Endothelial cell of umbilical vein (primary cell): ENCODE measurements around the gene RBM46. TPM values are rescaled to one million over a fixed set of nuclear protein-coding genes. Genes with fewer than 3 reads are reported as not detected.

Experiments used
- BruUV-seq: library from RNA; stranded (reverse); fragments of 400-500 nt; replicated peaks from 2 replicates; lab custom pipeline; 2021; lab: Mats Ljungman, UMichigan
- CTCF ChIA-PET: fragments of 300-600, 350-600 bp; sonication (Branson Sonifier 250); formaldehyde crosslinking; loops from one replicate; lab custom pipeline; 2021; ENCODE audit warnings: antibody characterized with exemption, inconsistent platforms; lab: Charles Lee
- POLR2A ChIA-PET: fragments of 300-600, 350-600 bp; sonication (Branson Sonifier 250); formaldehyde crosslinking; loops from one replicate; lab custom pipeline; 2021; ENCODE audit warnings: antibody characterized with exemption, inconsistent platforms; lab: Charles Lee
- DNase-seq: peaks from one replicate; pipeline ENCODE4 v3.0.0-alpha.2; 2011; ENCODE audit warnings: low read depth, low spot score
- FAIRE-seq: peaks from 2 replicates; lab custom pipeline; 2011; peaks lifted over from hg19 to GRCh38; lab: Jason Lieb, UNC
- H2AFZ ChIP-seq: 2 replicates; pipeline ENCODE4 v1.6.0; 2012; ENCODE audit warnings: low read depth, low read length, control low read depth, inconsistent platforms
- H3K27ac ChIP-seq: 2 replicates; pipeline ENCODE4 v1.5.1; 2011; ENCODE audit warnings: low read depth, mild to moderate bottlenecking, control low read depth, low read length, moderate library complexity; ENCODE audit not compliant: insufficient read depth
- H3K27me3 ChIP-seq, 2 experiments: 2 replicates each; pipeline versions ENCODE4 v1.6.0 to v1.6.1; 2011; ENCODE audit warnings: low read length in 2 of 2, mixed read lengths in 1 of 2; ENCODE audit not compliant: control insufficient read depth in 2 of 2, insufficient read depth in 2 of 2
- H3K36me3 ChIP-seq, 2 experiments: 2 replicates in 1 of 2; 3 replicates in 1 of 2; pipeline ENCODE4 v1.5.1; 2011; ENCODE audit warnings: low read length in 2 of 2, mild to moderate bottlenecking in 1 of 2, moderate library complexity in 1 of 2; ENCODE audit not compliant: control insufficient read depth in 2 of 2, insufficient read depth in 2 of 2; ENCODE audit errors: extremely low read depth in 1 of 2
- H3K4me1 ChIP-seq: 3 replicates; pipeline ENCODE4 v1.5.1; 2011; ENCODE audit warnings: mild to moderate bottlenecking, low read length; ENCODE audit not compliant: control insufficient read depth, insufficient read depth; ENCODE audit errors: extremely low read depth
- H3K4me2 ChIP-seq: 2 replicates; pipeline ENCODE4 v1.6.1; 2011; ENCODE audit warnings: low read length, control low read depth, mixed read lengths; ENCODE audit not compliant: insufficient read depth
- H3K4me3 ChIP-seq, 3 experiments: fragments of 200-600 bp in 1 of 3; sonication (generic), shearing (Covaris generic) in 1 of 3; replicated peaks in 1 of 3; 2 replicates each; pipeline ENCODE4 v1.5.1; 2011 to 2016; ENCODE audit warnings: control low read depth in 3 of 3, low read length in 3 of 3, mild to moderate bottlenecking in 2 of 3, inconsistent platforms in 1 of 3, low read depth in 1 of 3, moderate library complexity in 1 of 3; ENCODE audit not compliant: insufficient read depth in 1 of 3
- H3K79me2 ChIP-seq: 2 replicates; pipeline ENCODE4 v1.6.0; 2012; ENCODE audit warnings: low read length, inconsistent platforms; ENCODE audit not compliant: control insufficient read depth, insufficient read depth
- H3K9ac ChIP-seq: replicated peaks from 2 replicates; pipeline ENCODE3; 2011; ENCODE audit warnings: low read length, control low read depth; ENCODE audit not compliant: insufficient read depth; ENCODE audit errors: extremely low read depth
- H3K9me1 ChIP-seq: replicated peaks from 3 replicates; pipeline ENCODE4 v1.6.0; 2011; ENCODE audit warnings: mild to moderate bottlenecking, low read length; ENCODE audit not compliant: control insufficient read depth, insufficient read depth; ENCODE audit errors: extremely low read depth
- H3K9me3 ChIP-seq: replicated peaks from 2 replicates; pipeline ENCODE4 v1.5.1; 2012; ENCODE audit warnings: low read length, inconsistent platforms; ENCODE audit not compliant: control insufficient read depth, insufficient read depth
- H4K20me1 ChIP-seq: replicated peaks from 2 replicates; pipeline ENCODE3; 2011; ENCODE audit warnings: mild to moderate bottlenecking, low read length; ENCODE audit not compliant: control insufficient read depth, insufficient read depth; ENCODE audit errors: extremely low read depth
- CTCF ChIP-seq, 2 donors: IDR thresholded peaks; 1 replicate in 1 of 2; 2 replicates in 1 of 2; pipeline ENCODE4 v1.5.1; 2011; ENCODE audit warnings: low read length in 2 of 2, mild to moderate bottlenecking in 2 of 2, moderate library complexity in 2 of 2, control low read depth in 1 of 2, inconsistent platforms in 1 of 2, low read depth in 1 of 2; ENCODE audit not compliant: insufficient read depth in 1 of 2; ENCODE audit errors: extremely low read depth in 1 of 2
- EZH2 ChIP-seq: IDR thresholded peaks from 2 replicates; pipeline ENCODE4 v1.6.1; 2012; ENCODE audit warnings: borderline replicate concordance, low read depth, mild to moderate bottlenecking, moderate library complexity, low read length, inconsistent platforms; ENCODE audit not compliant: severe bottlenecking
- FOS ChIP-seq: IDR thresholded peaks from 2 replicates; pipeline ENCODE4 v1.6.1; 2011; ENCODE audit warnings: mild to moderate bottlenecking, low read length, moderate library complexity, borderline replicate concordance; ENCODE audit not compliant: insufficient read depth
- GATA2 ChIP-seq: IDR thresholded peaks from 2 replicates; pipeline ENCODE4 v1.7.0; 2011; ENCODE audit warnings: low read depth, mild to moderate bottlenecking, moderate library complexity, mixed read lengths, low read length; ENCODE audit not compliant: insufficient read length, insufficient read depth
- JUN ChIP-seq: IDR thresholded peaks from 2 replicates; pipeline ENCODE4 v1.6.1; 2011; ENCODE audit warnings: borderline replicate concordance, low read depth; ENCODE audit not compliant: insufficient read length, insufficient read depth
- MAX ChIP-seq: IDR thresholded peaks from 2 replicates; pipeline ENCODE4 v1.6.1; 2011; ENCODE audit not compliant: insufficient read depth, insufficient read length
- MYC ChIP-seq: IDR thresholded peaks from one replicate; pipeline ENCODE4 v1.6.1; 2011; ENCODE audit warnings: mild to moderate bottlenecking, low read depth, low read length
- POLR2A ChIP-seq: IDR thresholded peaks from 2 replicates; pipeline ENCODE4 v1.6.1; 2012; ENCODE audit warnings: low read depth, mild to moderate bottlenecking, control low read depth, low read length
- POLR2AphosphoS5 ChIP-seq: IDR thresholded peaks from 2 replicates; pipeline ENCODE4 v1.6.1; 2012; ENCODE audit warnings: low read depth, mild to moderate bottlenecking, control low read depth, low read length, moderate library complexity; ENCODE audit not compliant: insufficient read depth
- dilution Hi-C: fragments of 300-500 bp; cut with MboI; formaldehyde crosslinking; loops from one replicate; pipeline ENCODE4 v1.15.0; 2019; ENCODE audit warnings: low sequenced_read_pairs; ENCODE audit not compliant: extremely low pct_ligation_motif_present
- intact Hi-C: fragments of 100-400 bp; cut with micrococcal nuclease; formaldehyde crosslinking; loops from one replicate; pipeline ENCODE4 v1.10.0; 2022
- polyA plus RNA-seq, 4 experiments: library from polyadenylated mRNA; depleted of rRNA in 3 of 4; stranded (reverse) in 3 of 4; unstranded in 1 of 4; fragments of >200 nt; gene quantifications; 2 replicates each; pipeline versions ENCODE4 v1.2.1 to v1.2.3, GENCODE V29; 2011 to 2012; ENCODE audit warnings: missing spikeins in 1 of 4
- total RNA-seq: library from RNA; stranded (reverse); gene quantifications from 2 replicates; pipeline ENCODE4 v1.2.3, GENCODE V29; 2021

RBM46 gene
- total and polyA plus RNA-seq, 2 donors (not counting 3 experiments of a cell fraction or from before 2014, with no cell fraction given) = not detected

- Histone ChIP-seq H4K20me1 (no peaks in the 10 kb centered on the region), H3K9me1 (no peaks in the 10 kb centered on the region), H3K4me1 (no peaks in the 10 kb centered on the region), H3K9me3 (no peaks in the 10 kb centered on the region), H3K36me3 (no peaks in the 10 kb centered on the region), H3K4me3 (no peak overlapping the region), H3K27me3 (no peaks in the 10 kb centered on the region), H3K9ac (no peak overlapping the region), H3K79me2 (no peaks in the 10 kb centered on the region), H2AFZ (no peak overlapping the region), H3K27ac (no peak overlapping the region), H3K4me2 (no peak overlapping the region)
- dilution Hi-C loops = no loop called here
- DNase-seq (no peak), FAIRE-seq (no peak)
- no peak for TF ChIP-seq CTCF (IDR thresholded peaks at IDR 0.05; ENCODE audit: extremely low read depth in 1 of 2, insufficient read depth in 1 of 2, low read depth in 1 of 2, low read length in 2 of 2)
- TF ChIP-seq POLR2AphosphoS5 = no peak
- no peak for TF ChIP-seq EZH2
- TF ChIP-seq JUN = no peak
- no peak for TF ChIP-seq FOS
- TF ChIP-seq MYC = no peak
- no peak for TF ChIP-seq GATA2
- no peak for TF ChIP-seq POLR2A
- TF ChIP-seq MAX = no peak
- BruUV-seq = no TSS peak
- intact Hi-C loops = no loop called here
- POLR2A ChIA-PET = no interaction called here
- CTCF ChIA-PET = no interaction called here
These were observed 49.3 kb upstream of the RBM46 start for GRCh38 chr4:154731756-154732155.
